T-helper 17 cell (primary cell): Measurements from ENCODE around the gene HPS4. TPM values are rescaled to one million over a fixed set of nuclear protein-coding genes. Genes with fewer than 3 reads are reported as not detected.
A peak's percentile ranks its signal among the peaks of the same experiment; 100 is the strongest.
"Not testable (repeated sequence)": the region's sequence is repeated elsewhere in the genome, so short reads cannot be mapped to it uniquely, and the experiment has no call there.

ENCODE experiments used
- ATAC-seq: fragments of 150-1000 bp; cut with Tn5 transposase; 2 replicates; pipeline ENCODE4 v1.10.0; 2021; ENCODE audit warnings: mild to moderate bottlenecking, moderate library complexity
- DNase-seq, 3 donors: peaks; one replicate each; pipeline versions ENCODE4 v3.0.0 to v3.0.0-alpha.2; 2020 to 2021
- H3K9me3 ChIP-seq: one replicate; pipeline ENCODE4 v1.7.0; 2013; ENCODE audit warnings: low read length, mild to moderate bottlenecking; ENCODE audit not compliant: control insufficient read depth, poor library complexity, severe bottlenecking
- H3K27ac Mint-ChIP-seq: one replicate; pipeline ENCODE4 v1.8.0; 2022; ENCODE audit warnings: mild to moderate bottlenecking, moderate library complexity, mixed read lengths
- H3K27me3 Mint-ChIP-seq: one replicate; pipeline ENCODE4 v1.8.0; 2022; ENCODE audit warnings: mixed read lengths
- H3K36me3 Mint-ChIP-seq: one replicate; pipeline ENCODE4 v1.8.0; 2022; ENCODE audit warnings: low read depth, mixed read lengths
- H3K4me1 Mint-ChIP-seq: one replicate; pipeline ENCODE4 v1.8.0; 2022; ENCODE audit warnings: mild to moderate bottlenecking, mixed read lengths
- H3K4me3 Mint-ChIP-seq: one replicate; pipeline ENCODE4 v1.8.0; 2022; ENCODE audit warnings: mild to moderate bottlenecking, moderate library complexity, mixed read lengths
- total RNA-seq, 4 donors: library from RNA in 2 of 4; stranded (reverse) in 2 of 4; gene quantifications; one replicate each; pipeline ENCODE4 v1.2.3 and lab custom pipeline; 2022 to 2026

HPS4 gene
- total RNA-seq: 10 to 100 TPM; 44.1 to 54.6 TPM
- 71.5 to 91.0 reads per million in 2 donors for total RNA-seq (lab: John Stamatoyannopoulos, UW)

DNA sequence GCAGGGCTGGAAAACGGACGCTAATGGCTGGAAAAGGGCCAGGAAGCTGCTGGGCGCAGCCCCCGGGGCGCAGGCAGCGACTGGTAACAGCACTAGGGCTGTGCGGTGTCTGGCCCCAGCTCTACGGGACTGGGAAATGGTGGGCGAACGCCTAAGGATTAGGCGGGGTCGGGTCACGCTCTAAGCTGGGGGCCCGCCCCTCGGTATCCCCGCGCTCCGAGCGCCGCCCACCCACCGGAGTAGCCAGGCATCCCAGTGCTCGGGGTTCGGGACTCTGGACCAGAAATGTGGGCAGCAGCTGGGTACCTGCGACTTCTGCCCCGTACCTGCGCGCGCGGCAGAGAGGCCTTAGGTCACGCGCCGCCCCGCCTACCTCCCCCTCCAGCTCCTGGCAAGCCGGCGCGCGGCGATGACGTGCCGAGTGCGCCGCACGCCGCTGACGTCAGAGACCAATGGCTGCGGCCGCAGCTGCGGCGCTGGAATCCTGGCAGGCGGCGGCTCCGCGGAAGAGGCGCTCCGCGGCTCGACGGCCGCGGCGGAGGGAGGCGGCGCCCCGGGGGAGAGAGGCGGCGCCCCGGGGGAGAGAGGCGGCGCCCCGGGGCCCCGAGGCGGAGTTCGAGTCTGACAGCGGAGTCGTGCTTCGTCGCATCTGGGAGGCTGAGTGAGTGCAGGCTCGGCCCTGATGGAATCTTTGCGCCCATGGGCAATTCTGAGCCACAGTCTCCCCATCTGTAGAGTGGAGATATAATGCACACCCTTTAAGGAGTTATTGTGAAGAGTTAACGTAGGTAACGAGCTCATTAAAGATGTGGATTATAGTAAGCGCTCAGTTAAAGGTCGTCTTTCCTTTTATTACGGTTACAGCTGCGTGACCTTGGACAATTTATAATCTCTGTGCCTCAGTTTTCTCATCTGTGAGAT is at the start of gene HPS4, which contains the start of gene SRRD:
TSS of gene HPS4 (minus strand) at position 345 of the 921 bp plus-strand sequence. CDS start 2,021 bp downstream, outside the sequence.
TSS of gene SRRD (plus strand) at position 439 of the 921 bp plus-strand sequence. CDS start at position 453, 14 bp downstream.
- DNase-seq (peak; percentile 91 to 96 (median 95)), ATAC-seq (peak; percentile 82)
- Mint-ChIP-seq H3K27me3 (no peaks in the 10 kb centered on the region), H3K27ac (peak within 1 kb of the TSS; percentile 97), H3K36me3 (peaks cover 2% of the 10 kb centered on the region), H3K4me1 (peaks cover 56% of the 10 kb centered on the region), H3K4me3 (peak within 1 kb of the TSS; percentile 96)
- H3K9me3 ChIP-seq: no peaks in the 10 kb centered on the region

DNA sequence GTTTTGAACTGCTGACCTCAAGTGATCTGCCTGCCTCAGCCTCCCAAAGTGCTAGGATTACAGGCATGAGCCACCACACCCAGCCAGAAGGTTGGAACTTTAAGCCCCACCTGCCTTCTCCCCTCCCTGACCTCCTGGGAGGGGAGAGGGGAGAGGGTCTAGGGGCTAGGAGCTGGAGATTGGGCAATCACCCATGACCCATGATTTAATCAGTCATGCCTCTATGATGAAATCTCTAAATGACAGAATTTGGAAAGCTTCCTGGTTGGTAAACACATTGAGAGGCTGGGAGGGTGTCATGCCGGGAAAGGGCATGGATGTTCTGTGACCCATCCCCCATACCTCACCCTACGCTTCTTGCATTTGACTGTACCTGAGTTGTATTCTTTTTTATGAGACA is 45.8 kb upstream of the HPS4 start:
- Mint-ChIP-seq H3K27me3 (no peaks in the 10 kb centered on the region), H3K27ac (no peak overlapping the region), H3K4me1 (no peaks in the 10 kb centered on the region), H3K36me3 (peaks cover 4% of the 10 kb centered on the region), H3K4me3 (no peak overlapping the region)
- H3K9me3 ChIP-seq: no peaks in the 10 kb centered on the region
- DNase-seq: no peak
- ATAC-seq: no peak

DNA sequence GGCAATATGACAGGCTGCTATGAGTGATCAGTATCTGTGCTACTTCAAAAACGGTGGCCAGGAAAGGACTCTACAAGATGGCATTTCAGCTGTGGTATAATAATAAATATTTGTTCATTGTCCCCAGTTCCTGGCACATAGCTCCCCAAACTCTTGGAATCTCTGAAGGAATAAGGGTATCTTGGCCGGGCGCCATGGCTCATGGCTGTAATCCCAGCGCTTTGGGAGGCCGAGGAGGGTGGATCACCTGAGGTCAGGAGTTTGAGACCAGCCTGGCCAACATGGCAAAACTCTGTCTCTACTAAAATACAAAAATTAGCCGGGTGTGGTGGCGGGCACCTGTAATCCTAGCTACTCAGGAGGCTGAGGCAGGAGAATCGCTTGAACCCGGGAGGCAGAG is 44.9 kb upstream of the HPS4 start:
- H3K4me3 Mint-ChIP-seq, DNase-seq, H3K9me3 ChIP-seq, H3K27me3 Mint-ChIP-seq, H3K4me1 Mint-ChIP-seq, H3K36me3 Mint-ChIP-seq, ATAC-seq, H3K27ac Mint-ChIP-seq: not testable (repeated sequence)

DNA sequence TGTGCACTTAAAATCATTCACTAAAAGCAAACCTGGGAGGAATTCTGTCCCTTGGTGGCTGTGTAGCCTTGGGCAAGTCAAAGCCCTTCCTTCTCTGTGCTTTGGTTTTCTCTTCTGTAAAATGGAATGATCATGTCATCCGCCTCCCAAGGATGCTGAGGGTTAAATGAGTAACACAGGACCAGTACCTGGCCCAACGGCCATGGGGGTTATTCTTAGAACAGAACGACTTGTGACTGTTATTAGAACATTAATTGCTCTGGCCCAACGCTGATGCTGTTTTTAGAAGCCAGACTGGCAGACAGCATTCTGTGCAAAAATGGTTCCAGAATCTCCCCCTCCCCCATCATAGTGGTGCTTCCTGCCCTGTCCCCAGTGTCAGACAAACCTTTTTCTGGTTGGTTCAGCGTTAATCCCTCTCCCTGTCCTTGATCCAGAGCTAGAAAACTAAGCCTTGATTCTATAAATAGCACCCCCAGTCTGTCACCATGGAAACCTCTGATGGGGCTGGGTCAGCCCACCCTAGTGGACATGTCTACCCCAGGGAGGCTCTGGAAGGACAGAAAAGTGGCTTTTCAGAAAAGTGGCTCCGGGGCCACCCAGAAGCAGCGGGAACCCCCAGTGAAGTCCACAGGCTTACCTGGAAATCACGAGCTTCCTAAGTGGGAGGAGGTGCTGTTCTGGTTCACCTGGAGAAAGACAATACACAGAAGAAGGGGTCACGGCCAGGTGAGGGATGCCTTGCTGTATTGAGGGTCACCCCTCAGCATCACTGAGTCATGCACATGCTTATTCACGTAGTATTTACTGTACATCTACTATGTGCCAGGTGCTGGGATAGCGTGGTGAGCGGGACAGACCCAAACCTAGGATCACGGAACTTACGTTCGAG is 44.2 kb upstream of the HPS4 start:
- no peaks in the 10 kb centered on the region for H3K9me3 ChIP-seq
- H3K4me1 Mint-ChIP-seq: no peaks in the 10 kb centered on the region
- ATAC-seq (no peak), DNase-seq (no peak)
- no peak overlapping the region for H3K27ac Mint-ChIP-seq
- H3K4me3 Mint-ChIP-seq: no peak overlapping the region
- H3K27me3 Mint-ChIP-seq: no peaks in the 10 kb centered on the region
- peaks cover 6% of the 10 kb centered on the region for H3K36me3 Mint-ChIP-seq

DNA sequence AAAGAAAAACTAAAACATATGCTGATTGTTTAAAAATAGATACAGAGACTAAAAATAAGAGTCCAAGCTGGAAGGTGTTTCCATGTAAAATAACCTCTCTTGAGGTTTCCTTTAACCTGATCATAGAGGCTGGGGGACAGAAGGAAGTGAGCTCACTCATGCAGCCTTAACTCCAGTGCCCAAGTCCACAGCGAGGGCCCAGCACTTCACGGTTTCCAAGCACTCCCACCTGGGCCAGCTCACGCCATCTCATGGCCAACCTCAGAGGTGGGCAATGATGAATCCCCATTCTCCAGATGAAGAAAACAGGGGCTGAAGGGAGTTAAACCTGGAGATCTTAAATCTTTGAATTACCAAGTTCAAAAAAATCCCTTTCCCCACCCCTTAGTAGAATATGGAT is 43.6 kb upstream of the HPS4 start:
- no peak overlapping the region for H3K27ac Mint-ChIP-seq
- DNase-seq (no peak), ATAC-seq (no peak)
- H3K27me3 Mint-ChIP-seq: no peaks in the 10 kb centered on the region
- no peaks in the 10 kb centered on the region for H3K4me1 Mint-ChIP-seq
- no peak overlapping the region for H3K4me3 Mint-ChIP-seq
- no peaks in the 10 kb centered on the region for H3K9me3 ChIP-seq
- H3K36me3 Mint-ChIP-seq: peaks cover 6% of the 10 kb centered on the region

DNA sequence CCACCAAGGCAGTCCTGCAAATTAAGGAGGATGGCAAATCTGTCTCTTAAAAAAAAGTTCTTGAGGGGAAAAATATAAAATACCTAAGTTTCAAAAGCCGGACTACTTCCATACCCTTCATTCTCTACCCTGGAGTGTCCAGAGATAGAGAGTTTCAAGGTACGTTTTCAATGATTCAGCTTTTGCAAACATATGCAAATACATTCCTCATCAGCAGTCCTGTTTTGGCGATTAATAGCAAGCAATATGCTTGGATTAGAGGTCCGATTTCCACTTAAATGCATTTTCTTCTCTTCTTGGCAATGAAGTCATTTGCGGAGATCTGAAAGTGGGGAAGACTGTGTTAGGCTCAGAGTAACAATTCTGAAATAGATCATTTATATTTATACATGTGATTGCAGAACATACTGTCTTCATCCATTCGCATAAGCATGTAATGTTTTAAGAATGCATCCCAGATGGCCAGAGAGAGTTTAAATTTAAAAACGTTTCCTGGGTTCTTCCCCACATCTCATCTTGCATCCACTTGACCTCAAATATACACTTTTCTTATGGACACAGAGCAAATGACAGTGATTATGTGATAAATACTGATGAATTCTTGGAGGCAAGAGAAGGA is 42.5 kb upstream of the HPS4 start:
- no peaks in the 10 kb centered on the region for H3K4me1 Mint-ChIP-seq
- H3K9me3 ChIP-seq: no peaks in the 10 kb centered on the region
- DNase-seq (no peak), ATAC-seq (no peak)
- H3K4me3 Mint-ChIP-seq: no peak overlapping the region
- H3K36me3 Mint-ChIP-seq: peaks cover 4% of the 10 kb centered on the region
- H3K27ac Mint-ChIP-seq: no peak overlapping the region
- no peaks in the 10 kb centered on the region for H3K27me3 Mint-ChIP-seq

DNA sequence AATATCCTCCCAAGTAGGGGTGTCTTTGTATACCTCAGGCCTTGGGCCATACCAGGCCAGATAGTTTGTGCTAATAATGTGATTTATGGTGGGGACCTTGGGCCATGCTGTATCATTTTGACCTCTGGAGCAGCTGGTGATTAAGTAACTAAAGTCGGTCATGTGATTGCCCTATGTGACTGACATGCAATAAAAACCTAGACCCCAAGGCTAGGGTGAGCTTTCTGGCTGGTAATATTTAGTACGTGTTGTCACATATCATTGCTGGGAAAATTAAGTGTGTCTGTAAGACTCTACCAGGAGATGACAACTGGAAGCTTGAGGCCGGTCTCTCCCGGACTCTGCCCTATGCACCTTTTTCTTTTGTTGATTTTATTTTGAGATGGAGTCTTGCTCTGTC is 41.3 kb upstream of the HPS4 start:
- Mint-ChIP-seq H3K4me3 (no peak overlapping the region), H3K36me3 (peaks cover 3% of the 10 kb centered on the region), H3K27ac (no peak overlapping the region), H3K4me1 (no peaks in the 10 kb centered on the region), H3K27me3 (no peaks in the 10 kb centered on the region)
- H3K9me3 ChIP-seq: no peaks in the 10 kb centered on the region
- DNase-seq (no peak), ATAC-seq (no peak)

DNA sequence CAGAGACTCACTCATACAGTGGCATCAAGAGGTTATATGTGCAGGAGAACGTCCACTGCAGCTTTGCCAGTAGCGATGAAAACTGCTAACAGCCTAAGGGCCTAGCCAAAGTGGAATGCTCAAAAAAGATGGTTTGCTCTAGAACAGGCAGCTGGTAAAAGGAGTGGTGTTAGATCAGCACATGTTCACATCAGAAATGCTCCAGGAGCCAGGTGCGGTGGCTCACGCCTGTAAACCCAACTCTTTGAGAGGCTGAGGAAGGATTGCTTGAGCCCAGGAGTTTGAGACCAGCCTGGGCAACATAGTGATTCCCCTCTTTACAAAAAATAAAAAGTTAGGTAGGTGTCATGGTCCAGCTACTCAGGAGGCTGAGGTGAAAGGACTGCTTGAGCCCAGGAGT is 39.0 kb upstream of the HPS4 start:
- H3K27me3 Mint-ChIP-seq: no peaks in the 10 kb centered on the region
- H3K27ac Mint-ChIP-seq: no peak overlapping the region
- no peaks in the 10 kb centered on the region for H3K4me1 Mint-ChIP-seq
- no peak overlapping the region for H3K4me3 Mint-ChIP-seq
- DNase-seq: no peak
- ATAC-seq: no peak
- H3K9me3 ChIP-seq: no peaks in the 10 kb centered on the region
- H3K36me3 Mint-ChIP-seq: peaks cover 3% of the 10 kb centered on the region

DNA sequence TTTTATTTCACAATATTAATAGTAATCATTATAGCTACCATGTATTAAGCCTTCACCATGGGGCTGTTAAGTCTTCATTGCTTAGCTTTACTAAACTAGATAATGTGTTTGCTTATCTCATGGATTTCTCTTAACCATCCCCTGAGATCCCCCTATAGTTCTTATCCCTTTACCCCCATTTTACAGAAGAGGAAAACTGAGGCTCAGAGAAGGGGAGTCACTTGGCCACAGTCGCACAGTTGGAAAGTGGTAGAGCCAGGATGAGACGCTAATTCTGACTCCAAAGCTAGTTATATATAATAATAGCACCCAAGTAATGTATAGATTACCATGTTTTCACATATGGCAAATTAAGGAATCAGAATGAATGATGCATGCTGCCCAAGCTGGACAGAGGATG is 38.4 kb upstream of the HPS4 start:
- no peak for ATAC-seq
- Mint-ChIP-seq H3K4me1 (no peaks in the 10 kb centered on the region), H3K36me3 (peaks cover 3% of the 10 kb centered on the region), H3K4me3 (no peak overlapping the region), H3K27ac (no peak overlapping the region), H3K27me3 (no peaks in the 10 kb centered on the region)
- no peak for DNase-seq
- no peaks in the 10 kb centered on the region for H3K9me3 ChIP-seq

DNA sequence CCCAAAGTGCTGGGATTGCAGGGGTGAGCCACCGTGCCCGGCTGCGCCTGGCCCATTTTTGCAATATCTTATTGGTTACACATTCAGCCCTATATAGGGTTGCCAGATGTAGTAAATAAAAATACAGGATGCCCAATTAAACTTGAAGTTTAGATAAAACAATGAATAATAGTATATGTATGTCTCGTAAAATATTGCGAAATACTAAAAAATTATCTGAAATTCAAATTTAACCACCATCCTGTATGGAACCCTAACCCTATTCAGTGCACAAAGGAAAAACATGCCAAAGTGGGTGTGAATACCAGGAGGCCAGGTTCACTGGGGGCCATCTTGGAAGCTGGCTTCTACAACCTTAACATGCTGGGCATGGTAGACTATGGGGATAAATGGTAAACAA is 33.8 kb upstream of the HPS4 start:
- ATAC-seq (no peak), DNase-seq (no peak)
- H3K4me3 Mint-ChIP-seq: no peak overlapping the region
- no peaks in the 10 kb centered on the region for H3K27me3 Mint-ChIP-seq
- peaks cover 9% of the 10 kb centered on the region for H3K4me1 Mint-ChIP-seq
- H3K27ac Mint-ChIP-seq: no peak overlapping the region
- H3K9me3 ChIP-seq: no peaks in the 10 kb centered on the region
- H3K36me3 Mint-ChIP-seq: peaks cover 1% of the 10 kb centered on the region

DNA sequence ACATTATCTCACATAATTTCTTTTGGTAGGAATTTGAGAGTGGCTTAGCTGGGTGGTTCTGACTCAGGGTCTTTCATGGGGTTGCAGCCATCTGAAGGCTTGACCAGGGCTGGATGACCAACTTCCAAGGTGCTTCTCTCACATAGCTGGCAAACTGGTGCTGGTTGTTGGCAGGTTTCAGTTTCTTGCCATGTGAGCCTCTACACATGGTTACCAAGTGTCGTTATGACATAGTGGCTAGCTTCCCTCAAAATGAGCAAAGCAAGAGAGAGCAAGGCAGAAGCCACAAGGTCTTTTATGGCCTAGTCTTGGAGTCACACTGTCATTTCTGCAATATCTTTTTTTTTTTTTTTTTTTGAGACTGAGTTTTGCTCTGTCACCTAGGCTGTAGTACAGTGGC is 32.9 kb upstream of the HPS4 start:
- ATAC-seq (no peak), DNase-seq (no peak)
- H3K36me3 Mint-ChIP-seq: peaks cover 5% of the 10 kb centered on the region
- H3K27me3 Mint-ChIP-seq: no peaks in the 10 kb centered on the region
- H3K9me3 ChIP-seq: no peaks in the 10 kb centered on the region
- peaks cover 13% of the 10 kb centered on the region for H3K4me1 Mint-ChIP-seq
- H3K27ac Mint-ChIP-seq: no peak overlapping the region
- H3K4me3 Mint-ChIP-seq: no peak overlapping the region

DNA sequence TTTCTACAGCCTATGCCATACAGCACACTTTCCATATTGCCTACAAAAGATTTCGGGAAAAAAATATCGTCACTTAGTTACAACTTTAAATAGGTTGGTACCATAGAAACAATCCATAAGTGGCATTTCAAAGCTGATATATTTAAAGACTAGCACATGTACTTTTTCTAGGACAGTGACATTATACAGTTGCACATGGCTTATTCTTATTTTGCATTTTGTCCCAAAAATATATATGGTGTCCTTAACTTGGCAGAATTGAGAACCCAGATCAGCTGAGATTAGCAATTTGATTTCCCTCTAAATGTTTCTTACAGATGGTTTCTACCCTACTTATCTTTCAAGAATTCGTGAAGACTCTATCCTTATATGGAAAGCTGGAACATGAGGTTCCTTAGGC is 32.3 kb upstream of the HPS4 start:
- Mint-ChIP-seq H3K27ac (no peak overlapping the region), H3K4me1 (peaks cover 16% of the 10 kb centered on the region)
- no peak for DNase-seq

More for the DNA sequence above, 32.3 kb upstream of the HPS4 start:
- peaks cover 5% of the 10 kb centered on the region for H3K36me3 Mint-ChIP-seq
- no peaks in the 10 kb centered on the region for H3K9me3 ChIP-seq
- H3K27me3 Mint-ChIP-seq: no peaks in the 10 kb centered on the region
- no peak overlapping the region for H3K4me3 Mint-ChIP-seq
- ATAC-seq: no peak
